ENCODE measurements around the gene ASGR2. TPM values are rescaled to one million over a fixed set of nuclear protein-coding genes. Genes with fewer than 3 reads are reported as not detected.

ASGR2 gene
- total RNA-seq, 1 donor from 2014 or later, result not detected

- Histone ChIP-seq H3K9ac (ENCODE audit: low read depth in 1 of 3, low read length in 3 of 3) (no peak overlapping the region), H3K27ac (ENCODE audit: low read depth, low read length) (no peak overlapping the region), H3K4me1 (ENCODE audit: control insufficient read depth in 3 of 3, insufficient read depth in 3 of 3, low read length in 3 of 3) (peaks cover 0 to 2% (median 0%) of the 10 kb centered on the region in 3 donors), H3K9me3 (ENCODE audit: control insufficient read depth in 3 of 3, low read length in 3 of 3) (no peaks in the 10 kb centered on the region), H3K4me3 (ENCODE audit: low read length in 3 of 3) (no peak overlapping the region), H3K27me3 (ENCODE audit: control insufficient read depth in 3 of 3, insufficient read depth in 3 of 3, low read length in 3 of 3) (peaks cover 20 to 56% (median 47%) of the 10 kb centered on the region in 3 donors), H3K36me3 (ENCODE audit: control insufficient read depth in 3 of 3, insufficient read depth in 3 of 3, low read length in 3 of 3) (no peaks in the 10 kb centered on the region)
Observed at GRCh38 chr17:7137171-7137943, 22.7 kb upstream of the ASGR2 start.

GRCh38 chr17:7136266-7136877 lies 21.8 kb upstream of the ASGR2 start:
- H3K4me3 ChIP-seq (ENCODE audit: low read length in 3 of 3), result no peak overlapping the region
- no peak overlapping the region for H3K27ac ChIP-seq (ENCODE audit: low read depth, low read length)
- peaks cover 17 to 54% (median 40%) of the 10 kb centered on the region in 3 donors for H3K27me3 ChIP-seq (ENCODE audit: control insufficient read depth in 3 of 3, insufficient read depth in 3 of 3, low read length in 3 of 3)
- H3K36me3 ChIP-seq (ENCODE audit: control insufficient read depth in 3 of 3, insufficient read depth in 3 of 3, low read length in 3 of 3), result no peaks in the 10 kb centered on the region
- H3K9ac ChIP-seq (ENCODE audit: low read depth in 1 of 3, low read length in 3 of 3), result no peak overlapping the region
- H3K4me1 ChIP-seq (ENCODE audit: control insufficient read depth in 3 of 3, insufficient read depth in 3 of 3, low read length in 3 of 3), result peaks cover 0 to 2% (median 0%) of the 10 kb centered on the region in 3 donors
- H3K9me3 ChIP-seq (ENCODE audit: control insufficient read depth in 3 of 3, low read length in 3 of 3), result no peaks in the 10 kb centered on the region

GRCh38 chr17:7133916-7134315 lies 19.3 kb upstream of the ASGR2 start:
- H3K27ac ChIP-seq (ENCODE audit: low read depth, low read length), result peak overlapping the region; percentile 12
- H3K9ac ChIP-seq (ENCODE audit: low read depth in 1 of 3, low read length in 3 of 3), result no peak overlapping the region
- no peaks in the 10 kb centered on the region for H3K9me3 ChIP-seq (ENCODE audit: control insufficient read depth in 3 of 3, low read length in 3 of 3)
- H3K27me3 ChIP-seq (ENCODE audit: control insufficient read depth in 3 of 3, insufficient read depth in 3 of 3, low read length in 3 of 3), result peaks cover 5 to 46% (median 36%) of the 10 kb centered on the region in 3 donors
- H3K4me3 ChIP-seq (ENCODE audit: low read length in 3 of 3), result no peak overlapping the region
- peaks cover 0 to 2% (median 0%) of the 10 kb centered on the region in 3 donors for H3K4me1 ChIP-seq (ENCODE audit: control insufficient read depth in 3 of 3, insufficient read depth in 3 of 3, low read length in 3 of 3)
- no peaks in the 10 kb centered on the region for H3K36me3 ChIP-seq (ENCODE audit: control insufficient read depth in 3 of 3, insufficient read depth in 3 of 3, low read length in 3 of 3)

- Histone ChIP-seq H3K27me3 (ENCODE audit: control insufficient read depth in 3 of 3, insufficient read depth in 3 of 3, low read length in 3 of 3) (peaks cover 5 to 42% (median 31%) of the 10 kb centered on the region in 3 donors), H3K27ac (ENCODE audit: low read depth, low read length) (peak overlapping the region; percentile 12), H3K4me1 (ENCODE audit: control insufficient read depth in 3 of 3, insufficient read depth in 3 of 3, low read length in 3 of 3) (peaks cover 0 to 2% (median 0%) of the 10 kb centered on the region in 3 donors), H3K36me3 (ENCODE audit: control insufficient read depth in 3 of 3, insufficient read depth in 3 of 3, low read length in 3 of 3) (no peaks in the 10 kb centered on the region), H3K9me3 (ENCODE audit: control insufficient read depth in 3 of 3, low read length in 3 of 3) (no peaks in the 10 kb centered on the region), H3K4me3 (ENCODE audit: low read length in 3 of 3) (peak overlapping the region in 1 of 3 donors; percentile 38), H3K9ac (ENCODE audit: low read depth in 1 of 3, low read length in 3 of 3) (no peak overlapping the region)
Observed at GRCh38 chr17:7133424-7133823, 18.8 kb upstream of the ASGR2 start.

GRCh38 chr17:7132511-7133094 lies 18.0 kb upstream of the ASGR2 start:
- H3K27ac ChIP-seq (ENCODE audit: low read depth, low read length), result peak overlapping the region; percentile 45
- H3K36me3 ChIP-seq (ENCODE audit: control insufficient read depth in 3 of 3, insufficient read depth in 3 of 3, low read length in 3 of 3), result no peaks in the 10 kb centered on the region
- H3K9ac ChIP-seq (ENCODE audit: low read depth in 1 of 3, low read length in 3 of 3), result peak overlapping the region in 2 of 3 donors; percentile 7 to 25
- H3K4me3 ChIP-seq (ENCODE audit: low read length in 3 of 3), result no peak overlapping the region
- H3K27me3 ChIP-seq (ENCODE audit: control insufficient read depth in 3 of 3, insufficient read depth in 3 of 3, low read length in 3 of 3), result peaks cover 5 to 40% (median 28%) of the 10 kb centered on the region in 3 donors
- H3K9me3 ChIP-seq (ENCODE audit: control insufficient read depth in 3 of 3, low read length in 3 of 3), result no peaks in the 10 kb centered on the region
- peaks cover 0 to 2% (median 0%) of the 10 kb centered on the region in 3 donors for H3K4me1 ChIP-seq (ENCODE audit: control insufficient read depth in 3 of 3, insufficient read depth in 3 of 3, low read length in 3 of 3)

GRCh38 chr17:7131423-7131791 lies 16.8 kb upstream of the ASGR2 start:
- Histone ChIP-seq H3K9me3 (ENCODE audit: control insufficient read depth in 3 of 3, low read length in 3 of 3) (no peaks in the 10 kb centered on the region), H3K4me1 (ENCODE audit: control insufficient read depth in 3 of 3, insufficient read depth in 3 of 3, low read length in 3 of 3) (peaks cover 0 to 2% (median 0%) of the 10 kb centered on the region in 3 donors), H3K4me3 (ENCODE audit: low read length in 3 of 3) (no peak overlapping the region), H3K36me3 (ENCODE audit: control insufficient read depth in 3 of 3, insufficient read depth in 3 of 3, low read length in 3 of 3) (no peaks in the 10 kb centered on the region), H3K27me3 (ENCODE audit: control insufficient read depth in 3 of 3, insufficient read depth in 3 of 3, low read length in 3 of 3) (peaks cover 5 to 31% (median 16%) of the 10 kb centered on the region in 3 donors), H3K27ac (ENCODE audit: low read depth, low read length) (peak overlapping the region; percentile 70), H3K9ac (ENCODE audit: low read depth in 1 of 3, low read length in 3 of 3) (no peak overlapping the region)

GRCh38 chr17:7130621-7131422 lies 16.2 kb upstream of the ASGR2 start:
- H3K4me3 ChIP-seq (ENCODE audit: low read length in 3 of 3), result no peak overlapping the region
- H3K27ac ChIP-seq (ENCODE audit: low read depth, low read length), result peak overlapping the region; percentile 70
- H3K27me3 ChIP-seq (ENCODE audit: control insufficient read depth in 3 of 3, insufficient read depth in 3 of 3, low read length in 3 of 3), result peaks cover 5 to 31% (median 16%) of the 10 kb centered on the region in 3 donors

GRCh38 chr17:7129311-7129710 lies 14.7 kb upstream of the ASGR2 start:
- Histone ChIP-seq H3K27me3 (ENCODE audit: control insufficient read depth in 3 of 3, insufficient read depth in 3 of 3, low read length in 3 of 3) (peaks cover 5 to 31% (median 17%) of the 10 kb centered on the region in 3 donors), H3K4me1 (ENCODE audit: control insufficient read depth in 3 of 3, insufficient read depth in 3 of 3, low read length in 3 of 3) (peaks cover 0 to 2% (median 0%) of the 10 kb centered on the region in 3 donors), H3K9ac (ENCODE audit: low read depth in 1 of 3, low read length in 3 of 3) (no peak overlapping the region), H3K4me3 (ENCODE audit: low read length in 3 of 3) (no peak overlapping the region), H3K36me3 (ENCODE audit: control insufficient read depth in 3 of 3, insufficient read depth in 3 of 3, low read length in 3 of 3) (no peaks in the 10 kb centered on the region), H3K9me3 (ENCODE audit: control insufficient read depth in 3 of 3, low read length in 3 of 3) (no peaks in the 10 kb centered on the region), H3K27ac (ENCODE audit: low read depth, low read length) (no peak overlapping the region)

More at GRCh38 chr17:7130621-7131422, 16.2 kb upstream of the ASGR2 start:
- no peaks in the 10 kb centered on the region for H3K9me3 ChIP-seq (ENCODE audit: control insufficient read depth in 3 of 3, low read length in 3 of 3)
- H3K9ac ChIP-seq (ENCODE audit: low read depth in 1 of 3, low read length in 3 of 3), result no peak overlapping the region
- no peaks in the 10 kb centered on the region for H3K36me3 ChIP-seq (ENCODE audit: control insufficient read depth in 3 of 3, insufficient read depth in 3 of 3, low read length in 3 of 3)
- peaks cover 0 to 2% (median 0%) of the 10 kb centered on the region in 3 donors for H3K4me1 ChIP-seq (ENCODE audit: control insufficient read depth in 3 of 3, insufficient read depth in 3 of 3, low read length in 3 of 3)

GRCh38 chr17:7128160-7128559 lies 13.5 kb upstream of the ASGR2 start:
- H3K36me3 ChIP-seq (ENCODE audit: control insufficient read depth in 3 of 3, insufficient read depth in 3 of 3, low read length in 3 of 3), result no peaks in the 10 kb centered on the region
- no peak overlapping the region for H3K4me3 ChIP-seq (ENCODE audit: low read length in 3 of 3)
- no peaks in the 10 kb centered on the region for H3K9me3 ChIP-seq (ENCODE audit: control insufficient read depth in 3 of 3, low read length in 3 of 3)
- peaks cover 0 to 25% (median 16%) of the 10 kb centered on the region in 3 donors for H3K27me3 ChIP-seq (ENCODE audit: control insufficient read depth in 3 of 3, insufficient read depth in 3 of 3, low read length in 3 of 3)
- peaks cover 0 to 2% (median 0%) of the 10 kb centered on the region in 3 donors for H3K4me1 ChIP-seq (ENCODE audit: control insufficient read depth in 3 of 3, insufficient read depth in 3 of 3, low read length in 3 of 3)
- H3K9ac ChIP-seq (ENCODE audit: low read depth in 1 of 3, low read length in 3 of 3), result no peak overlapping the region
- H3K27ac ChIP-seq (ENCODE audit: low read depth, low read length), result no peak overlapping the region
